Prostate gland (tissue), 2 donors: ENCODE measurements around the gene CCDC185.

Experiments used
- POLR2AphosphoS5 ChIP-seq: sonication (generic); formaldehyde crosslinking; IDR thresholded peaks from one replicate; pipeline ENCODE4 v1.6.1; 2017; ENCODE audit warnings: antibody characterized with exemption
- TF ChIP-seq, protein P1 (sequence below), 4 experiments: fragments of 200-600 bp in 2 of 4; fragments of 450-650 bp in 2 of 4; sonication (generic) in 2 of 4; IDR thresholded peaks; 1 replicate in 3 of 4; 2 replicates in 1 of 4; pipeline ENCODE4 v1.5.1; 2016 to 2019; ENCODE audit warnings: antibody characterized with exemption in 4 of 4, mild to moderate bottlenecking in 2 of 4, moderate library complexity in 2 of 4

DNA sequence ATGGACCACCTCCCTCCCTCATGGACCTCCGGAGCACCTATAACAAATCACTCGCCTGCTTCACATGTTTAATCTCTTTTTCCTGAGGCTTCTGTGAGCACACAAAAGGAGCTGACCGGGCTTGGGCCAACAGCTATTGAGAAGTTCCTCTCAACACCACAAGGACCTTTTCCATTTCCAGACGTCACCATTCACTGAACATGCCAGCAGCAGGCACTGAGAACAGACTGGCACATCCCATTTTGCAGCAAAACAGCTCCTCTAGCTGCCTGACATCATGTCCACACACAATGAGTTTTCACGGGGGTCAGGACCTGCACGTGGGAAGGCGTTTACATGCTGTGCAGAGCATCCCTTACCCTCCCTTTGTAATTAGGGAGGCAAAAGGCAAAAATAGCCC, 40.3 kb upstream of the CCDC185 start:
- TF ChIP-seq POLR2AphosphoS5: no peak
- TF ChIP-seq, protein P1, sequence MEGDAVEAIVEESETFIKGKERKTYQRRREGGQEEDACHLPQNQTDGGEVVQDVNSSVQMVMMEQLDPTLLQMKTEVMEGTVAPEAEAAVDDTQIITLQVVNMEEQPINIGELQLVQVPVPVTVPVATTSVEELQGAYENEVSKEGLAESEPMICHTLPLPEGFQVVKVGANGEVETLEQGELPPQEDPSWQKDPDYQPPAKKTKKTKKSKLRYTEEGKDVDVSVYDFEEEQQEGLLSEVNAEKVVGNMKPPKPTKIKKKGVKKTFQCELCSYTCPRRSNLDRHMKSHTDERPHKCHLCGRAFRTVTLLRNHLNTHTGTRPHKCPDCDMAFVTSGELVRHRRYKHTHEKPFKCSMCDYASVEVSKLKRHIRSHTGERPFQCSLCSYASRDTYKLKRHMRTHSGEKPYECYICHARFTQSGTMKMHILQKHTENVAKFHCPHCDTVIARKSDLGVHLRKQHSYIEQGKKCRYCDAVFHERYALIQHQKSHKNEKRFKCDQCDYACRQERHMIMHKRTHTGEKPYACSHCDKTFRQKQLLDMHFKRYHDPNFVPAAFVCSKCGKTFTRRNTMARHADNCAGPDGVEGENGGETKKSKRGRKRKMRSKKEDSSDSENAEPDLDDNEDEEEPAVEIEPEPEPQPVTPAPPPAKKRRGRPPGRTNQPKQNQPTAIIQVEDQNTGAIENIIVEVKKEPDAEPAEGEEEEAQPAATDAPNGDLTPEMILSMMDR (IDR thresholded peaks at IDR 0.05): no peak
